K562 (cell line): Measurements from ENCODE around the gene TP53RK. TPM values are rescaled to one million over a fixed set of nuclear protein-coding genes. Genes with fewer than 3 reads are reported as not detected.
A peak's percentile ranks its signal among the peaks of the same experiment; 100 is the strongest.

Experiments
- ATAC-seq: fragments of 200-7000 bp; cut with Tn5 transposase; 3 replicates; pipeline ENCODE4 v1.9.1; 2020; ENCODE audit warnings: moderate library complexity
- BruUV-seq: library from RNA; stranded (reverse); fragments of 400-500 nt; replicated peaks from 2 replicates; lab custom pipeline; 2021; lab: Mats Ljungman, UMichigan
- CTCF ChIA-PET: fragments of 300-600 bp; formaldehyde crosslinking; extraction: SDS; loops from one replicate; lab custom pipeline; 2021; ENCODE audit warnings: low intra/inter-chr PET ratio; lab: Yijun Ruan, JAX
- POLR2A ChIA-PET: fragments of 300-600, 350-650 bp; sonication (Branson Sonifier 250); formaldehyde crosslinking; extraction: SDS; loops from one replicate; lab custom pipeline; 2021; ENCODE audit warnings: antibody characterized with exemption, inconsistent platforms; lab: Yijun Ruan, JAX
- DNase-seq, 4 experiments: peaks; one replicate each; pipeline versions ENCODE4 v3.0.0 to v3.0.0-alpha.2; 2011 to 2018; ENCODE audit warnings: low spot score in 3 of 4, mixed read lengths in 3 of 4; ENCODE audit errors: extremely low read depth in 1 of 4
- FAIRE-seq: peaks from 2 replicates; lab custom pipeline; 2011; peaks lifted over from hg19 to GRCh38; lab: Jason Lieb, UNC
- H2AFZ ChIP-seq: 2 replicates; pipeline ENCODE4 v1.6.0; 2011; ENCODE audit warnings: low read depth, low read length, control low read depth, inconsistent platforms
- H3K27ac ChIP-seq: fragments of 200-600 bp; 3 replicates; pipeline ENCODE4 v1.8.0; 2011; ENCODE audit warnings: low read depth, mild to moderate bottlenecking, control low read depth, inconsistent platforms, low read length, moderate library complexity, mixed read lengths; ENCODE audit errors: extremely low read depth
- H3K27me3 ChIP-seq, 2 experiments: fragments of 300-600 bp in 1 of 2; 2 replicates in 1 of 2; 3 replicates in 1 of 2; pipeline versions ENCODE4 v1.6.0 to v1.8.0; 2011; ENCODE audit warnings: inconsistent platforms in 2 of 2, low read length in 2 of 2, mild to moderate bottlenecking in 1 of 2, mixed read lengths in 1 of 2, moderate library complexity in 1 of 2; ENCODE audit not compliant: control insufficient read depth in 2 of 2, insufficient read depth in 2 of 2
- H3K36me3 ChIP-seq: fragments of 300-600 bp; 3 replicates; pipeline ENCODE4 v1.8.0; 2011; ENCODE audit warnings: mild to moderate bottlenecking, low read length, inconsistent platforms; ENCODE audit not compliant: control insufficient read depth, insufficient read depth
- H3K4me1 ChIP-seq, 2 experiments: fragments of 200-600 bp in 1 of 2; replicated peaks in 1 of 2; 2 replicates in 1 of 2; 3 replicates in 1 of 2; pipeline versions ENCODE4 v1.5.1 to v1.8.0; 2011; ENCODE audit warnings: inconsistent platforms in 2 of 2, low read length in 2 of 2, mild to moderate bottlenecking in 1 of 2, mixed read lengths in 1 of 2, moderate library complexity in 1 of 2; ENCODE audit not compliant: control insufficient read depth in 2 of 2, insufficient read depth in 2 of 2
- H3K4me2 ChIP-seq: 2 replicates; pipeline ENCODE4 v1.6.1; 2011; ENCODE audit warnings: low read length, control low read depth, inconsistent platforms, mixed read lengths; ENCODE audit not compliant: insufficient read depth
- H3K4me3 ChIP-seq: fragments of 200-600 bp; sonication (generic), shearing (Covaris generic); 2 replicates; pipeline ENCODE4 v1.5.1; 2016; ENCODE audit warnings: control low read depth, inconsistent platforms
- H3K79me2 ChIP-seq: fragments of 200-600 bp; 3 replicates; pipeline ENCODE4 v1.8.0; 2011; ENCODE audit warnings: low read length, inconsistent platforms; ENCODE audit not compliant: control insufficient read depth, insufficient read depth
- H3K9ac ChIP-seq, 2 experiments: 2 replicates each; pipeline versions ENCODE4 v1.6.0 to v1.6.1; 2011; ENCODE audit warnings: low read depth in 2 of 2, low read length in 2 of 2, control low read depth in 1 of 2, inconsistent platforms in 1 of 2, mild to moderate bottlenecking in 1 of 2, mixed read lengths in 1 of 2; ENCODE audit not compliant: insufficient read depth in 1 of 2
- H3K9me1 ChIP-seq: one replicate; pipeline ENCODE4 v1.6.0; 2011; ENCODE audit warnings: inconsistent platforms, mild to moderate bottlenecking, low read length, moderate library complexity; ENCODE audit not compliant: control insufficient read depth, insufficient read depth
- H3K9me3 ChIP-seq: replicated peaks from 2 replicates; pipeline ENCODE4 v1.5.1; 2011; ENCODE audit warnings: low read depth, low read length, inconsistent platforms; ENCODE audit not compliant: control insufficient read depth, insufficient read depth
- H4K20me1 ChIP-seq: replicated peaks from 2 replicates; pipeline ENCODE4 v1.6.1; 2011; ENCODE audit warnings: low read length, inconsistent platforms, mixed read lengths; ENCODE audit not compliant: control insufficient read depth, insufficient read depth
- ARID4B ChIP-seq: sonication (generic); formaldehyde crosslinking; IDR thresholded peaks from 2 replicates; pipeline ENCODE4 v1.8.0; 2022; ENCODE audit warnings: mild to moderate bottlenecking, missing genetic modification reagents
- HDAC1 ChIP-seq, 2 experiments: fragments of 450-650 bp; IDR thresholded peaks; 2 replicates each; pipeline ENCODE4 v1.6.1; 2016 to 2017; ENCODE audit warnings: inconsistent platforms in 1 of 2, mild to moderate bottlenecking in 1 of 2, moderate library complexity in 1 of 2
- NFIC ChIP-seq: fragments of 450-650 bp; IDR thresholded peaks from 2 replicates; pipeline ENCODE4 v1.6.1; 2017; ENCODE audit warnings: mild to moderate bottlenecking, inconsistent platforms
- WGBS: fragments of 100-300 bp; shearing (Covaris generic); methylation state at CpG from one replicate; pipeline ENCODE4 v1.1.6; 2016; ENCODE audit warnings: low coverage, mixed read lengths; ENCODE audit not compliant: insufficient coverage; ENCODE audit errors: missing lambda C conversion rate; 5-methylcytosine and 5-hydroxymethylcytosine counted together
- in situ Hi-C: fragments of 300-500 bp; cut with MboI; formaldehyde crosslinking; loops from 4 replicates; pipeline ENCODE4 v1.15.0; 2018; ENCODE audit warnings: inconsistent platforms, mixed read lengths
- intact Hi-C: fragments of 100-400 bp; cut with micrococcal nuclease; formaldehyde crosslinking; loops from 2 replicates; pipeline ENCODE4 v1.14.2; 2022
- polyA plus RNA-seq, 8 experiments: library from polyadenylated mRNA; depleted of rRNA in 4 of 8; stranded (reverse) in 5 of 8; unstranded in 3 of 8; fragments of >200 nt; fragmentation: Nextera tagmentation in 2 of 8; fragmentation: Illumina TruSeq in 1 of 8; extraction: Ambion mirVana in 2 of 8; extraction: Trizol in 1 of 8; gene quantifications; 2 replicates each; pipeline versions ENCODE4 v1.2.1 to v1.2.3, GENCODE V29; 2011 to 2014; ENCODE audit warnings: inconsistent platforms in 1 of 8, missing spikeins in 1 of 8
- total RNA-seq, 7 experiments: library from RNA; depleted of rRNA in 6 of 7; stranded (reverse); fragments of >200 nt in 6 of 7; fragmentation: Illumina TruSeq in 2 of 7; extraction: Trizol in 2 of 7; gene quantifications; 2 replicates each; pipeline versions ENCODE4 v1.2.1 to v1.2.3, GENCODE V29; 2011 to 2021; ENCODE audit warnings: low replicate concordance in 1 of 7

TP53RK gene
- total and polyA plus RNA-seq, 9 of the 15 experiments (the other 6 are each of a cell fraction or from before 2014, with no cell fraction given): 2.9 to 43.5 (median 17.2) TPM

- DNase-seq: no peak
- CTCF ChIA-PET: no interaction called here
- no peaks in the 10 kb centered on the region for H3K79me2 ChIP-seq
- H3K4me3 ChIP-seq: no peak overlapping the region
- peaks cover 11% of the 10 kb centered on the region; the same call in 2 of the 3 replicates for H3K36me3 ChIP-seq
- FAIRE-seq: no peak
- ATAC-seq: no peak
- H3K9me3 ChIP-seq: no peaks in the 10 kb centered on the region
- H3K27me3 ChIP-seq: no peaks in the 10 kb centered on the region
- in situ Hi-C loops (loop anchor here (10.0 kb wide), 1 partner anchor 316 kb away; no protein-coding TSS in a partner anchor), intact Hi-C loops (no loop called here)
- H3K4me2 ChIP-seq: no peak overlapping the region
- no peaks in the 10 kb centered on the region for H3K4me1 ChIP-seq
- no peak overlapping the region for H3K27ac ChIP-seq
- H3K9ac ChIP-seq: no peak overlapping the region
- BruUV-seq: no TSS peak
- peaks cover 4% of the 10 kb centered on the region for H3K9me1 ChIP-seq
- TF ChIP-seq HDAC1 (IDR thresholded peaks at IDR 0.05) (no peak), ARID4B (CRISPR knock-in tag) (no peak), NFIC (0 out of 2 replicates have a peak, but pooled peaks have one; percentile 48)
- H4K20me1 ChIP-seq: peaks cover 8% of the 10 kb centered on the region; the same call in 1 of the 2 replicates
- POLR2A ChIA-PET: interaction anchor here (0.6 to 1.3 kb wide), 4 partner anchors 9 to 18 kb away, joined by 3 read pairs; no protein-coding TSS in a partner anchor
- 63% methylated on average over 3 of the region's 3 CpGs for WGBS
- no peak overlapping the region for H2AFZ ChIP-seq
Measured at GRCh38 chr20:46670585-46671584, 18.4 kb downstream of the TP53RK start.
